Measurements from ENCODE around the gene C1QL4.

GRCh38 chr12:49296034-49296835 is 40.8 kb downstream of the C1QL4 start:
- TF ChIP-seq YY1 (IDR thresholded peaks at IDR 0.05; ENCODE audit: insufficient read depth, insufficient read length): no peak
- TF ChIP-seq ZNF274 (IDR thresholded peaks at IDR 0.05; ENCODE audit: low read depth, low read length): no peak

Measured in NT2/D1 (cell line).